Effector CD8-positive, alpha-beta T cell (primary cell): ENCODE measurements around the gene SMIM1.

Source experiments
- DNase-seq: peaks from one replicate; lab custom pipeline; 2025; lab: John Stamatoyannopoulos, UW

SMIM1 gene

GRCh38 chr1:3756394-3756793, 16.2 kb upstream of the SMIM1 start:
- DNase-seq = no peak

DNA sequence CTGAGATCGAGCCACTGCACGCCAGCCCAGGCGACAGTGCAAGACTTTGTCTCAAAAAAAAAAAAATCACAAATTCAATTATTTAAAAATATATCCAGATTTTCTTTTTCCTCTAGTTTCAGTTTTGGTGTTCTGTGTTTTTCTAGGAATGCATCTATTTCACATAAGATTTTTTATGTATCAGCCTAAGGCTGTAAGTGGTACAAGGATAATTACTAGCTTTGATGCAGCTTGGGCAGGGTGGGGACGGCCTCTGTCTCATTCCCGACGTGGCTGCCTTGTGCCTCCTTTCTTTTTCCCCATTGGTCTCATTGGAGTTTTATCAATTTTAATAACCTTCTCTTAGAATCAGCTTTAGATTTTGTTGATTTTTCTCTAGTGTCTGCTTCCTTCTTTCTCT, 13.4 kb upstream of the SMIM1 start:
- no peak for DNase-seq

DNA sequence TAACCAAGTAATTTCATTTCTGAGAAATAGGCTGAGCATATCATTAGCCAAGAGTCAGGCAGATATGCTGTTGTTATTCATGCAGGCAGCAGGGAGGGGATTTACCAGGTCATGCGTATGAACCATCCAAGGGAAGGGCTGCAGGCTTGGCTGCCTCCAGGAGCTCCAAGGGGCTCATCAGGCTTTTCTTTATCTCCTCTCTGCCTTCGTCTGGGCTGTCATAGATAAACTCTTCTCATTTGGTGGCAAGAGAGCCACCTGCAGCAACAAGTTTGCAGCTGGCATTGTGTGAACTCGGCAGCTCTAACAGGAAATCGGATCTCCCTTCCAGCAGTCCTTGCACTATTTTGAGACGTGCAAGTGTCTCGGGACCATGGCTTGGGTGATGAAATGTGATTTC, 12.8 kb upstream of the SMIM1 start:
- no peak for DNase-seq

- no peak for DNase-seq
Measured at GRCh38 chr1:3761296-3762010, 11.1 kb upstream of the SMIM1 start.

- no peak for DNase-seq
Measured at GRCh38 chr1:3762151-3762872, 10.2 kb upstream of the SMIM1 start.

GRCh38 chr1:3762873-3763228, 9.7 kb upstream of the SMIM1 start:
- DNase-seq = no peak

DNA sequence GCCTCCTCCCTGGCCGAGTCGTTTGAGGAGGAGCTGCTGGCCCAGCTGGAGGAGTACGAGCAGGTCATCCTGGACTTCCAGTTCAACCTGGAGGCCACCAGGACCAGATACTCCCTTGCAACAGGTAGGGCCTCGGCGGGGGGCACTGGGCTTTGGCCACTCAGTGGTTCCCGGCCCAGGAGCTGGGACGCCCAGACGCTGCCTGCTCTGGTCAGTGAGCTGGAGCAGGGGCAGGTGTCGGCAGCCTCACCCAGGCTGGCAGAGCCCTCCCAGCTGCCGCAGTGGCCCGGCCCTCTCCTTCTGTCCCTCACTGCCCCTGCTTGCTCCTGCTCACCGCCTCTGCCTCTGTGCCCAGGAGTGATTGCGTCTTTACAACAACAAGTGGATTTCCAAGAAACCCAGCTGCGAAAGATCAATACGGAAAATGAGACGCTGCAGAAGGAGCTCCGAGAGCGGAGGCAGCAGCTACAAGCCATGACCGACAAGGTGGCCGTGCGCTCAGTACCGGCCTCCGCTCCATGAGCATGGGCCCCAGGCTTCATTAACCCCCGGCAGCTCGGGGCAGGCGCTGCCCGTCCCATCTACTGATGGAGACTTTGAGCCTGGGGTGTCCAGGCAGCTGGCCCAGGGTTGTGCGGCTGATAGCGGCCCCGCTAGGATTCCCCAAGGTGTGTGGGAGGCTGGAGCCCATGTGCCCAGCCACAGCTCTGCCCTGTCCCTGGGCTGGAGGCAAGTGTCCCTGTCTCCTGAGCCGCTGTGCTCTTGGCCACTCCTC, 9.0 kb upstream of the SMIM1 start:
- DNase-seq = no peak

DNA sequence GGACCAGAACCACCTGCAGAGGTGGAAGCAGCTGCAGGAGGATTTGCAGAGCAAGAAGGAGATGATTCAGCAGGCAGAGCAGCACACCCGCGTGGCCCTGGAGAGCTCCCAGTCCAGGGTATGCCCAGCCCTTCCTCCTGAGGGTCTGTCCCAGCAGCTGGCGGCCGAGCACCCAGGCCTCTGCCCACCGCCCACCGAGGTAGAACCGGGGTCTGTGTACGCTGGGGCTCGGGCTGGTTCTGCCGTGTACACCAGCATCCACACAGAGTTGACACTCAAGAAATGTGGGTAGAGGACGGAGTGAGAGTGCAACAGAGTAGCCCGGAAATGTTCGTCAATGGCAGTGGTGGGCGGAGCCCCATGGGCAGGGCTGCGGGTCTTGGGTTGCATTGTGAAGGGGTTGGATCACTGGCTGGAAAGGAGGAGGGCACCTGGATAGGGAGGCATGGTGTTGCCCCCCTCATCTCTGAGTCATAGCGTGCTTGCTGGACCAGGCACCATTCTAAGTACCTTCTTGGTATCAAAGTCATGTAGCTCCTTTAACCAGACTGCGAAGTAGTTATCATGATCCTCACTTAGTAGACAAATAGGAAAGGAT, 5.1 kb upstream of the SMIM1 start:
- DNase-seq = no peak

GRCh38 chr1:3768811-3769390, 3.6 kb upstream of the SMIM1 start:
- DNase-seq = no peak

GRCh38 chr1:3770047-3770765, 2.3 kb upstream of the SMIM1 start:
- no peak for DNase-seq

GRCh38 chr1:3771108-3772026, 1.2 kb upstream of the SMIM1 start:
- no peak for DNase-seq

GRCh38 chr1:3772027-3772714, 378 bp upstream of the SMIM1 start:
- peak; percentile 83 for DNase-seq

GRCh38 chr1:3773572-3774275, 1.2 kb downstream of the SMIM1 start:
- DNase-seq = no peak

DNA sequence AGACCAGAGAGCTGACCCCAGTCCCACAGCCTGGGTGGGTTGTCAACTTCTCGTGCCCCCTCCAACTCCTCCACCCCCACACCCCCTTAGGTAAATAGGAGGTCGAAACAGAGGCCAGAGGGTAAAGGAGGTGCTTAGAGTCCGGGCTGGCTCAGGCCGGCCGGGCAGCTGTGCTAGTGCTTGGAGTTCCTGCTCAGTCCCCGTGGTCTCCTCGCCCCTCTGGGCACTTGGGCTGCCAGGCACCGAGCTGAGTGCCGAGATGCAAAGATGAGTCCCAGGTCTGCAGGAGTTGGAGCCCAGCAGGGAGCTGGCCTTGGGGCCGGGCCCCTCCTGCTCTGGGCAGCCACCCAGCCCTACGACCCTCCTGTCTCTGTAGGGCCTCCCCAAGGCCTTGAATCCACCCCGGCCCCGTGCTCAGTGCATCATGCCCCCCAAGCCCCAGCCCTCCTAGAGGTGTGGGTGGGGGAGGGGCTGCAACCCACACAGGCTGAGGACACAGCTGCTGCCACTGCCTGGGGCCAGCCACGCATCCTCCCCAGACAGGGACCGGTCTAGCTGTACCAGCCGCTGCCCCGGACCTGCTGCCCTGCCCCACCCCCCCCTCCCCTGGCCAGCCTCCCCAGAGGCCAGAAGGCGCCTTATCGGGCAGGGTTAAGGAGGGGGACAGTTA, 1.9 kb downstream of the SMIM1 start:
- DNase-seq = no peak

DNA sequence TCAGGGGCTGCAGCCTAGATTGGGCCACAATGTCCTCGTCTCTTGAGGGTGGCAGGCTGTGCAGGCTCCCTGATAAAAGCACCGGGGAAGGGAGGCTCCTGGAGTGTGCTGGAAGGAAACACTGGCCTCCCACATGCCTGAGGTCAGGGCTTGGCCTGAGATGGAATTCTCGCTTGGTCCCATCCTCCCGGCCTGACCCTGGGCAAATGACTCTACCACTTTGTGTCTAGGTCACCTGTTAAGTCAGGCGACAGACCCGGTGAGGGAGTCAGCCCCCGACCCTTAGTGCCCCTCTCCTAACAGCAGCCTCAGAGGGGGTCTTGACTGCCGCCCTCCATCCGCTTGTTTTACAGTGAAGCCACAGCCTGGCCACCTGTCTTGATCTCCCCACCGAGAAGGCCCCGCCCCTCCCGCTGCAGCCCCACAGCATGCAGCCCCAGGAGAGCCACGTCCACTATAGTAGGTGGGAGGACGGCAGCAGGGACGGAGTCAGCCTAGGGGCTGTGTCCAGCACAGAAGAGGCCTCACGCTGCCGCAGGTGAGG, 2.5 kb downstream of the SMIM1 start:
- DNase-seq = no peak

DNA sequence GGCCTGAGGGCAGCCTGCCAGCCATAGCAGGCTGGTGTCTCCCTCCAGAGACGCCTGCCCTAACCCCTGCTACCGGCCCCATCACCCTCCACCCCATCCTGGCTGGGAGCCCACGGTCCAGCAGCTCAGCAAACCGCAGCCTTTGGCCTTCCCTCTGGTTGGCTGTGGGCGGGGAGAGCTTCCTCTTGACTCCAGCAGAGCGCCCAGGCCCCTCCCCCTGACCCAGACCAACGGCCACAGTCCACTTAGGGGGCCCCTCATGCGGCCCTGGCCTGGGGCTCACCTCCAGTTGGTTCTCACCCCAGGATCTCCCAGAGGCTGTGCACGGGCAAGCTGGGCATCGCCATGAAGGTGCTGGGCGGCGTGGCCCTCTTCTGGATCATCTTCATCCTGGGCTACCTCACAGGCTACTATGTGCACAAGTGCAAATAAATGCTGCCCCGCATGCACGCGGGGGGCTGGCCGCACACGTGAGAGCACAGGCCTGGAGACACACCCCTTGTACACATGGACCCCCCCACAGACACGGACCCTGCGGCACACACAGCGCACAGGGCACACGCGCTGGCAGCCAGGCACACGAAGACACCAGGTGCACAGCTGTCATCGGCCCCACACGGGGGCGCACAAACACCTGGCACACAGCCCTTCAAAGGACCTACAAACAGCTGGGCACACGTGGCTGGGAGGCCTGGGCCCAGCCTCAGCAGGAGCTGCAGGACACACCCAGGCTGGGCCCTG, 3.1 kb downstream of the SMIM1 start:
- peak; percentile 19 for DNase-seq

- DNase-seq = no peak
Measured at GRCh38 chr1:3776231-3776961, 3.8 kb downstream of the SMIM1 start.
